DMS153 (cell line): ENCODE data around the gene RBMXL3.

Experiments used
- DNase-seq: peaks from one replicate; lab custom pipeline; 2025; lab: John Stamatoyannopoulos, UW

RBMXL3 gene

DNA sequence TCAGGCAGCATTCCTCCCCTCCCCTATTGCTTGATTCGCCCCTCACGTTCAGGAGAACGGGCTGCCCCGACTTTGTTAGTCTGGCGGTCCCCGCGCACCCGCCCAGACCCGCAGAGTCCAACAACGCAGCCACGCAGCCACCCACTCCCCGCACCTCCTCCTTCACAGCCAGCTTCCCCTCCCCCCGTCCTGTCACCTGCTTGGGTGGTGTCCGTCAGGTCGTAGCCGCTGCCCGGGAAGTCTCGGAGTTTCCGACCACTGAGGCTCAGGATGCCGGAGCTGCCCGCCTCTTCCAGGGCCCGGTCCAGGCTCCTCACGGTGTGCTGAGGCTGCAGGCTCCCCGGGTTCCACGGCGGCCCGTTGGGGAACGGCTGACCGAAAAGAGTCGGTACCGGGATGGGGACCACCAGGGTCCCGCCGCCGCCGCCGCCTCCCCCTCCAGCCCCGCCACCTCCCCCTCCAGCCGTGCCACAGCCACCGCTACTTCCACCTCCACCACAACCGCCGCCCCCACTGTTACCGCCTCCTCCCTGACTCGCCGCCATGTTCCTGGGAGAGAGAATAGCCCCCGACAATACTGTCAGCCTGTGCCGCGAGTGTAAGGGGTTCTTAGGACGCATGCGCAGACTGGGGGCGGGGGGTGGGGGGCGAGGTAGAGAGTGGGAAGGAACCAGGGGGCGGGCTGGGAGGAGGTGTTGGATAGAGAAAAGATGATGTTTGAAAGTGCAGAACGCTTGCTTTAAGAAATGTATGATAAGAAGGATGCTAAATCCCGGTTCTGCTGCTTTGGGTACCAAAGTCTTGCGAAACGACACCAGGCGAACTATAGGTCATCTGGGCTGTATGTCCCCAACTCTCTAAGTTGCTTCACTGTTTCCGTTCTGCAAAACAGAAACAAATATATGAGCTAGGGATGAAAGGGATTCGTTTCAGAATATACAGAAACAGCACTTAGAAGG lies 44.6 kb downstream of the RBMXL3 start, which contains the start of gene LRCH2:
Gene LRCH2, minus strand, starts transcription at position 600 of the 959 bp plus-strand sequence. Its CDS starts 55 bp downstream, at position 545.
- no peak for DNase-seq

DNA sequence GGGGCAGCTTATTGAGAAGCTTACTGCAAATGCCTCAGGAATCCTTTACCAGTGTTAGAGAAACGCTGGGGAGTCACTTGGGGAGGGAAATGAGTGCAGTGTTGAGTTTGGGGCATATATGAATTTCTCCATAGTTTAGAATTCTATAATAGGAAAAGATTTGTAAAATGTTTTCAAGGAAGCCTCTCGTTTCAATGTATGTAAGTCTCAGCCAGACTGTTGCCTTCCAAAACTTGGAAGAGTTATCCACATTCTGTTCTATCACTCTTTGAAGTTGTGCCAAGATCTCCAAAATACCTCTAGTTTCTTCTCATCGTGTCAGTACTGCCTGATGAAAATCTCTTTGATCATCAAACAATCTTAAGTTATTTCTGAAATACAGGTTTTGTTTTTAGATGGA lies 45.3 kb downstream of the RBMXL3 start:
- DNase-seq: no peak

DNA sequence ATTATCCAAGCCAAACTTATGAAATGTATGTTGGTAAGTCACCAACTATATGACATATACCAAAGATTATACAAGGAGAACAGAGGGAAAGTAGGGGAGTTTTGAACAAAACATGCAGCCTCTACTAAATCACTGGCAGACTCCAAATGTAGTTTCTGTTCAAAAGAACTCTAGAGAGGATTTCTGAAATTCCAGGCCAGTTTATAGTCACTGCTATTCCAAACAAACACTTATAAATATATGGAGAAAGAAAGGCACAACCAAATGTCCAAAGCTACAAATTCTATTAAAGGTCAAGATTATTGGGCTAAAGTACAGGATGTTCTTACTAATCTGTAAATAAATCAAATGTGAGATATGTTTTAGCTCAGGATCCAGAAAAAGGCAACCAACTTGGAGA lies 47.4 kb downstream of the RBMXL3 start:
- DNase-seq: no peak

DNA sequence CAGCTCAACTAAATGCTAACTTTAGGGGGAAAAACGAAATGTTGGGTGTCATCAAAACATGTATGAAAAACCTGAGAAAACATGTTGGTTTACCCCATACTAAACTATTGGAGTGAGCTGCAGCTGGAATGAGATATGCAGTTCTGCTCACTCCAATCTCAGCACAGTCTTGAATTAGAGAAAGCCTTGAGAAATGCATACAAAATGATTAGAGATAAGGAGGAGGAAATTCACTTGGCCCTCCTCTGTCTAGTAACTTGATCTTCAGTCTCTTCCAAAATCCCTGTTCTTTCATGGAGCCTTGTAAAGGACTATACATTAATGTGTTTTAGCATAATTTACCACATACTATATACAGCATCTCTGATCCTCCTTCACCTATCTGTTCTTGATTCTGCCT lies 47.8 kb downstream of the RBMXL3 start:
- DNase-seq: no peak
